Type B pancreatic cell (in vitro differentiated cells): Measurements from ENCODE around the gene NKAIN2. TPM values are rescaled to one million over a fixed set of nuclear protein-coding genes. Genes with fewer than 3 reads are reported as not detected.

Experiments
- DNase-seq: peaks from one replicate; pipeline ENCODE4 v3.0.0; 2021; ENCODE audit warnings: mixed read lengths; ENCODE audit not compliant: unreplicated experiment; ENCODE audit errors: extremely low spot score
- H3K27ac Mint-ChIP-seq: 2 replicates; pipeline ENCODE4 v1.8.0; 2021; ENCODE audit warnings: mild to moderate bottlenecking, mixed read lengths
- H3K27me3 Mint-ChIP-seq: 2 replicates; pipeline ENCODE4 v1.8.0; 2021; ENCODE audit warnings: mixed read lengths
- H3K36me3 Mint-ChIP-seq: 2 replicates; pipeline ENCODE4 v1.8.0; 2021; ENCODE audit warnings: mixed read lengths
- H3K4me1 Mint-ChIP-seq: one replicate; pipeline ENCODE4 v1.8.0; 2021; ENCODE audit warnings: mixed read lengths; ENCODE audit not compliant: unreplicated experiment
- H3K4me3 Mint-ChIP-seq: 2 replicates; pipeline ENCODE4 v1.8.0; 2021; ENCODE audit warnings: mild to moderate bottlenecking, mixed read lengths
- H3K9me3 Mint-ChIP-seq: 2 replicates; pipeline ENCODE4 v1.8.0; 2021; ENCODE audit warnings: mixed read lengths
- CTCF ChIP-seq: fragments of 200-600 bp; sonication (generic); conservative IDR thresholded peaks from 2 replicates; pipeline ENCODE4 v1.5.0; 2021; ENCODE audit warnings: antibody characterized with exemption, mild to moderate bottlenecking
- total RNA-seq: library from RNA; stranded (reverse); gene quantifications from 2 replicates; pipeline ENCODE4 v1.2.1, GENCODE V29; 2021; ENCODE audit warnings: low replicate concordance

NKAIN2 gene
- total RNA-seq, 1 donor from 2014 or later: 1.7 TPM

- H3K4me3 Mint-ChIP-seq: no peak overlapping the region
- H3K9me3 Mint-ChIP-seq: no peaks in the 10 kb centered on the region
- TF ChIP-seq CTCF: no peak
- H3K27ac Mint-ChIP-seq: no peak overlapping the region
- no peak for DNase-seq
- H3K27me3 Mint-ChIP-seq: peaks cover 22% of the 10 kb centered on the region
- peaks cover 4% of the 10 kb centered on the region for H3K4me1 Mint-ChIP-seq
- no peaks in the 10 kb centered on the region for H3K36me3 Mint-ChIP-seq
Observed at GRCh38 chr6:124607119-124607627, 803.5 kb downstream of the NKAIN2 start.

- H3K4me3 Mint-ChIP-seq: no peak overlapping the region
- peaks cover 24% of the 10 kb centered on the region for H3K27me3 Mint-ChIP-seq
- H3K9me3 Mint-ChIP-seq: no peaks in the 10 kb centered on the region
- DNase-seq: no peak
- H3K4me1 Mint-ChIP-seq: no peaks in the 10 kb centered on the region
- H3K36me3 Mint-ChIP-seq: no peaks in the 10 kb centered on the region
- no peak for TF ChIP-seq CTCF
- no peak overlapping the region for H3K27ac Mint-ChIP-seq
Observed at GRCh38 chr6:124613031-124613430, 809.4 kb downstream of the NKAIN2 start.

GRCh38 chr6:124622351-124622750, 818.7 kb downstream of the NKAIN2 start:
- Mint-ChIP-seq H3K9me3 (no peaks in the 10 kb centered on the region), H3K27me3 (peaks cover 4% of the 10 kb centered on the region), H3K4me1 (no peaks in the 10 kb centered on the region), H3K4me3 (no peak overlapping the region), H3K36me3 (no peaks in the 10 kb centered on the region), H3K27ac (no peak overlapping the region)
- DNase-seq: no peak
- no peak for TF ChIP-seq CTCF

GRCh38 chr6:124633655-124634054, 830.0 kb downstream of the NKAIN2 start:
- Mint-ChIP-seq H3K36me3 (no peaks in the 10 kb centered on the region), H3K9me3 (no peaks in the 10 kb centered on the region), H3K4me1 (no peaks in the 10 kb centered on the region), H3K4me3 (no peak overlapping the region), H3K27ac (no peak overlapping the region), H3K27me3 (no peaks in the 10 kb centered on the region)
- no peak for DNase-seq
- no peak for TF ChIP-seq CTCF

GRCh38 chr6:124640432-124640831, 836.8 kb downstream of the NKAIN2 start:
- Mint-ChIP-seq H3K4me1 (no peaks in the 10 kb centered on the region), H3K27me3 (no peaks in the 10 kb centered on the region), H3K36me3 (no peaks in the 10 kb centered on the region), H3K27ac (no peak overlapping the region), H3K4me3 (no peak overlapping the region), H3K9me3 (no peaks in the 10 kb centered on the region)
- TF ChIP-seq CTCF: no peak
- no peak for DNase-seq

GRCh38 chr6:124655866-124656265, 852.2 kb downstream of the NKAIN2 start:
- Mint-ChIP-seq H3K4me1 (no peaks in the 10 kb centered on the region), H3K27me3 (no peaks in the 10 kb centered on the region), H3K27ac (no peak overlapping the region), H3K9me3 (no peaks in the 10 kb centered on the region), H3K36me3 (no peaks in the 10 kb centered on the region), H3K4me3 (no peak overlapping the region)
- DNase-seq: no peak
- TF ChIP-seq CTCF: no peak
